Naive thymus-derived CD4-positive, alpha-beta T cell (primary cell): ENCODE results near the gene LDB2. TPM values are rescaled to one million over a fixed set of nuclear protein-coding genes. Genes with fewer than 3 reads are reported as not detected.

Experiments
- ATAC-seq: fragments of 150-1000 bp; cut with Tn5 transposase; 2 replicates; pipeline ENCODE4 v1.10.0; 2021; ENCODE audit warnings: mild to moderate bottlenecking, moderate library complexity
- CTCF ChIA-PET: fragments of 350-600 bp; sonication (Branson Sonifier 250); formaldehyde crosslinking; loops from one replicate; lab custom pipeline; 2021; ENCODE audit warnings: antibody characterized with exemption; lab: Charles Lee
- POLR2A ChIA-PET: fragments of 350-600 bp; sonication (Branson Sonifier 250); formaldehyde crosslinking; loops from one replicate; lab custom pipeline; 2021; ENCODE audit warnings: antibody characterized with exemption, inconsistent platforms; lab: Charles Lee
- DNase-seq, 9 donors: peaks; one replicate each; pipeline versions ENCODE4 v3.0.0 to v3.0.0-alpha.2; 2020 to 2022; ENCODE audit warnings: mixed read lengths in 1 of 9
- H3K27ac ChIP-seq: one replicate; pipeline ENCODE4 v1.7.0; 2013; ENCODE audit warnings: mild to moderate bottlenecking, low read depth, low read length, moderate library complexity
- H3K27me3 ChIP-seq, 2 donors: one replicate each; pipeline ENCODE4 v1.7.0; 2013; ENCODE audit warnings: low read length in 2 of 2, mild to moderate bottlenecking in 2 of 2, moderate library complexity in 2 of 2; ENCODE audit not compliant: control insufficient read depth in 2 of 2, insufficient read depth in 2 of 2
- H3K36me3 ChIP-seq, 3 experiments: 1 replicate in 2 of 3; 2 replicates in 1 of 3; pipeline ENCODE4 v1.7.0; 2013; ENCODE audit warnings: low read length in 3 of 3, mild to moderate bottlenecking in 3 of 3, moderate library complexity in 1 of 3; ENCODE audit not compliant: insufficient read depth in 3 of 3, control insufficient read depth in 2 of 3
- H3K4me1 ChIP-seq, 2 donors: one replicate each; pipeline ENCODE4 v1.7.0; 2013; ENCODE audit warnings: low read length in 2 of 2, mild to moderate bottlenecking in 2 of 2, moderate library complexity in 1 of 2; ENCODE audit not compliant: control insufficient read depth in 2 of 2, insufficient read depth in 2 of 2
- H3K4me3 ChIP-seq: 2 replicates; pipeline ENCODE4 v1.7.0; 2013; ENCODE audit warnings: mild to moderate bottlenecking, low read length
- H3K9me3 ChIP-seq, 3 experiments: 1 replicate in 2 of 3; 2 replicates in 1 of 3; pipeline ENCODE4 v1.7.0; 2013; ENCODE audit warnings: low read length in 3 of 3; ENCODE audit not compliant: control insufficient read depth in 2 of 3
- H3K27ac Mint-ChIP-seq, 9 donors: one replicate each; pipeline ENCODE4 v1.8.0; 2020 to 2022; ENCODE audit warnings: mixed read lengths in 9 of 9, mild to moderate bottlenecking in 8 of 9, moderate library complexity in 5 of 9, inconsistent platforms in 2 of 9
- H3K27me3 Mint-ChIP-seq, 5 donors: one replicate each; pipeline ENCODE4 v1.8.0; 2021 to 2022; ENCODE audit warnings: mixed read lengths in 5 of 5, mild to moderate bottlenecking in 1 of 5
- H3K36me3 Mint-ChIP-seq, 5 donors: one replicate each; pipeline ENCODE4 v1.8.0; 2020 to 2022; ENCODE audit warnings: mixed read lengths in 5 of 5, mild to moderate bottlenecking in 3 of 5, inconsistent platforms in 1 of 5
- H3K4me1 Mint-ChIP-seq, 7 donors: one replicate each; pipeline ENCODE4 v1.8.0; 2020 to 2022; ENCODE audit warnings: mixed read lengths in 7 of 7, mild to moderate bottlenecking in 3 of 7, inconsistent platforms in 1 of 7
- H3K4me3 Mint-ChIP-seq, 10 donors: one replicate each; pipeline ENCODE4 v1.8.0; 2020 to 2022; ENCODE audit warnings: mild to moderate bottlenecking in 10 of 10, mixed read lengths in 10 of 10, moderate library complexity in 6 of 10, inconsistent platforms in 2 of 10
- H3K9me3 Mint-ChIP-seq, 11 donors: one replicate each; pipeline ENCODE4 v1.8.0; 2020 to 2022; ENCODE audit warnings: mixed read lengths in 11 of 11, mild to moderate bottlenecking in 4 of 11, inconsistent platforms in 1 of 11, moderate library complexity in 1 of 11
- intact Hi-C, 2 donors: fragments of 100-400 bp; cut with micrococcal nuclease; formaldehyde crosslinking; loops; one replicate each; pipeline ENCODE4 v1.15.1; 2023
- polyA plus RNA-seq, 2 donors: library from polyadenylated mRNA; unstranded; fragments of 300-500 nt; fragmentation: Illumina TruSeq; gene quantifications; one replicate each; pipeline ENCODE4 v1.2.3, GENCODE V29; 2021
- total RNA-seq, 6 experiments: library from RNA in 5 of 6; stranded (reverse) in 5 of 6; gene quantifications; 1 replicate in 5 of 6; 2 replicates in 1 of 6; pipeline ENCODE4 v1.2.3 and lab custom pipeline; 2021 to 2026

LDB2 gene
- total and polyA plus RNA-seq, 7 experiments from 2014 or later = 0.29 to 1.5 TPM; not detected in 5

- Mint-ChIP-seq H3K36me3 (no peaks in the 10 kb centered on the region), H3K9me3 (peaks cover 0 to 3% (median 0%) of the 10 kb centered on the region in 11 donors), H3K27me3 (peaks cover 0 to 10% (median 0%) of the 10 kb centered on the region in 5 donors), H3K4me1 (no peaks in the 10 kb centered on the region), H3K4me3 (no peak overlapping the region), H3K27ac (no peak overlapping the region)
- no peaks in the 10 kb centered on the region for H3K9me3 ChIP-seq
- no peaks in the 10 kb centered on the region for H3K27me3 ChIP-seq
- H3K4me3 ChIP-seq = no peak overlapping the region
- intact Hi-C loops = no loop called here
- POLR2A ChIA-PET = no interaction called here
- no peaks in the 10 kb centered on the region for H3K36me3 ChIP-seq
- H3K27ac ChIP-seq = no peak overlapping the region
- ATAC-seq = no peak
- no peak for DNase-seq
- H3K4me1 ChIP-seq = no peaks in the 10 kb centered on the region
- CTCF ChIA-PET = no interaction called here
These were observed 300.4 kb downstream of the LDB2 start for GRCh38 chr4:16597845-16598596.

DNA sequence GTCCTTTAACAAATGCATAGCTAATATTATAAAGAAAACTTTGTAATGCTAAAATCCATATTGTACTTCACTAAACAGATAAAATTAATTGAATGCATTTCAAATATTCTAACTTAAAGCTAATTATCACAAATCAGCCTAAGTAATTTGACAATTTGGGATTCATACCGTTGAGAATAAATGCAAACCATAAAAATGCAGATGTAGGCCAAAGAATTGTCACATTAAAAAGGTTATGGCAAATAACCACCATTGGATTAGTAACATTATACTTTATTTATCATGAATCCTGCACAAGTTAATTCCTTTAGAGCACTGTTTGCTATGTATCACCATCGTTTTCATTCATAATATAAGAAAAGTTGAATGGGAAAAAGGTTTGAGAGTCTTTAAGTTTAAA is 301.0 kb downstream of the LDB2 start:
- POLR2A ChIA-PET = no interaction called here
- no peaks in the 10 kb centered on the region for H3K36me3 Mint-ChIP-seq
- H3K27me3 ChIP-seq = no peaks in the 10 kb centered on the region
- ATAC-seq (no peak), DNase-seq (no peak)
- no peak overlapping the region for H3K4me3 ChIP-seq
- intact Hi-C loops = no loop called here
- no peak overlapping the region for H3K27ac ChIP-seq
- peaks cover 0 to 3% (median 0%) of the 10 kb centered on the region in 11 donors for H3K9me3 Mint-ChIP-seq
- no peak overlapping the region for H3K4me3 Mint-ChIP-seq
- H3K27me3 Mint-ChIP-seq = peaks cover 0 to 4% (median 0%) of the 10 kb centered on the region in 5 donors
- no peaks in the 10 kb centered on the region for H3K9me3 ChIP-seq
- no peak overlapping the region for H3K27ac Mint-ChIP-seq
- H3K36me3 ChIP-seq = no peaks in the 10 kb centered on the region
- H3K4me1 Mint-ChIP-seq = no peaks in the 10 kb centered on the region
- H3K4me1 ChIP-seq = no peaks in the 10 kb centered on the region
- CTCF ChIA-PET = no interaction called here

GRCh38 chr4:16596267-16596666 is 302.2 kb downstream of the LDB2 start:
- no peak for ATAC-seq
- POLR2A ChIA-PET = no interaction called here
- Histone ChIP-seq H3K4me3 (no peak overlapping the region), H3K27ac (no peak overlapping the region), H3K36me3 (no peaks in the 10 kb centered on the region), H3K4me1 (no peaks in the 10 kb centered on the region), H3K9me3 (no peaks in the 10 kb centered on the region), H3K27me3 (no peaks in the 10 kb centered on the region)
- H3K27ac Mint-ChIP-seq = no peak overlapping the region
- peaks cover 0 to 1% (median 0%) of the 10 kb centered on the region in 11 donors for H3K9me3 Mint-ChIP-seq
- H3K36me3 Mint-ChIP-seq = no peaks in the 10 kb centered on the region
- H3K27me3 Mint-ChIP-seq = peaks cover 0 to 5% (median 0%) of the 10 kb centered on the region in 5 donors
- H3K4me3 Mint-ChIP-seq = no peak overlapping the region
- intact Hi-C loops = no loop called here
- DNase-seq = no peak
- H3K4me1 Mint-ChIP-seq = no peaks in the 10 kb centered on the region
- CTCF ChIA-PET = no interaction called here

DNA sequence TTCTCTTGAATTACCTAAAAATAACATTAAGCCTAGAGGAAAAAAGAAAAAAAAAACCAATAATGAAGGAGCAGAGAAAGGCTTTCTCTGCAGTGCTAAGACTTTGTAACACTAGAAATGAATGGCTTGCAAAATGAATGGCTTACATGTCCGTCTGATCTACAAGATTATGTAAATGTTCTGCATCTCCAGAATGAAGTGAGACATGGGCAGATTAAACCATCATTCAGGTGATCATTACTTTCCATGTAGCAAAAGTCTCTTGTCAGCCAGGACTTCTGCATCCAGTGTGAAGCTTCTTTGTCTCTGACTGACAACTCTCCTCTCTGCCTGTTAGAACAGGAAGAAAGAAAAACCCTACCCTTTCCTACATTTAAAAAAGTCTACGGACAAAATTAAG is 304.3 kb downstream of the LDB2 start:
- no peak overlapping the region for H3K27ac ChIP-seq
- H3K4me1 ChIP-seq = no peaks in the 10 kb centered on the region
- H3K27me3 Mint-ChIP-seq = peaks cover 0 to 5% (median 0%) of the 10 kb centered on the region in 5 donors
- peaks cover 0 to 1% (median 0%) of the 10 kb centered on the region in 11 donors for H3K9me3 Mint-ChIP-seq
- ChIA-PET CTCF (no interaction called here), POLR2A (no interaction called here)
- H3K27me3 ChIP-seq = no peaks in the 10 kb centered on the region
- H3K27ac Mint-ChIP-seq = no peak overlapping the region
- no peaks in the 10 kb centered on the region for H3K36me3 ChIP-seq
- H3K4me3 Mint-ChIP-seq = no peak overlapping the region
- DNase-seq (no peak), ATAC-seq (no peak)
- no peaks in the 10 kb centered on the region for H3K36me3 Mint-ChIP-seq
- H3K9me3 ChIP-seq = no peaks in the 10 kb centered on the region
- intact Hi-C loops = no loop called here
- H3K4me1 Mint-ChIP-seq = no peaks in the 10 kb centered on the region
- no peak overlapping the region for H3K4me3 ChIP-seq

GRCh38 chr4:16593386-16593785 is 305.1 kb downstream of the LDB2 start:
- no peak overlapping the region for H3K27ac Mint-ChIP-seq
- CTCF ChIA-PET = no interaction called here
- Histone ChIP-seq H3K36me3 (no peaks in the 10 kb centered on the region), H3K27me3 (no peaks in the 10 kb centered on the region), H3K9me3 (no peaks in the 10 kb centered on the region), H3K27ac (no peak overlapping the region), H3K4me1 (no peaks in the 10 kb centered on the region), H3K4me3 (no peak overlapping the region)
- H3K27me3 Mint-ChIP-seq = peaks cover 0 to 5% (median 0%) of the 10 kb centered on the region in 5 donors
- POLR2A ChIA-PET = no interaction called here
- no peak overlapping the region for H3K4me3 Mint-ChIP-seq
- no peak for ATAC-seq
- H3K9me3 Mint-ChIP-seq = peaks cover 0 to 1% (median 0%) of the 10 kb centered on the region in 11 donors
- no peak for DNase-seq
- no peaks in the 10 kb centered on the region for H3K36me3 Mint-ChIP-seq
- no peaks in the 10 kb centered on the region for H3K4me1 Mint-ChIP-seq
- intact Hi-C loops = no loop called here

GRCh38 chr4:16591272-16591826 is 307.1 kb downstream of the LDB2 start:
- Histone ChIP-seq H3K27ac (no peak overlapping the region), H3K4me1 (no peaks in the 10 kb centered on the region), H3K4me3 (no peak overlapping the region), H3K9me3 (no peaks in the 10 kb centered on the region), H3K36me3 (no peaks in the 10 kb centered on the region), H3K27me3 (no peaks in the 10 kb centered on the region)
- Mint-ChIP-seq H3K9me3 (peaks cover 0 to 2% (median 0%) of the 10 kb centered on the region in 11 donors), H3K27me3 (peaks cover 0 to 5% (median 0%) of the 10 kb centered on the region in 5 donors), H3K27ac (no peak overlapping the region), H3K36me3 (no peaks in the 10 kb centered on the region), H3K4me3 (no peak overlapping the region), H3K4me1 (no peaks in the 10 kb centered on the region)
- DNase-seq (no peak), ATAC-seq (no peak)
- ChIA-PET POLR2A (no interaction called here), CTCF (no interaction called here)
- intact Hi-C loops = no loop called here

DNA sequence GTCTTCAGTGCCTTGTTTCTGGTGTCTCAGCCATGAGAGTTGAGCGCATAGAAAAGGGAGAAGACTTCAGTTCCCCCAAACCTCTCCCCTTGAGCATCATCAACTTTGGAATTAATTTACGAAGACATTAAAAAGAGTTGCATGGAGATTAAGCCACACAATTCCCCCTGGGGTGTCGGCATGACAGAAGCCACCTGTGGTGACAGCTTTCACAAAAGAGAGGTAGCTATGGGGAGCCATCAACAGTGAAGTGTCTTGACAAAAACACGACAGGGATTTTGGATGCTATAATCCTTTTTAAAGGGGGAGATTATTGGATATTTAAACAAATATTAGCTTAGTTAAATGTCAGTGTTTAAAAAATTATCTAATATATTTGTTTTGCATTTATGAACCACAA is 307.6 kb downstream of the LDB2 start:
- POLR2A ChIA-PET = no interaction called here
- no peaks in the 10 kb centered on the region for H3K36me3 Mint-ChIP-seq
- ATAC-seq (no peak), DNase-seq (no peak)
- H3K27ac ChIP-seq = no peak overlapping the region
- H3K27me3 Mint-ChIP-seq = peaks cover 0 to 5% (median 0%) of the 10 kb centered on the region in 5 donors
- H3K27me3 ChIP-seq = no peaks in the 10 kb centered on the region
- H3K27ac Mint-ChIP-seq = no peak overlapping the region
- no peak overlapping the region for H3K4me3 ChIP-seq
- no peak overlapping the region for H3K4me3 Mint-ChIP-seq
- H3K4me1 Mint-ChIP-seq = no peaks in the 10 kb centered on the region
- peaks cover 0 to 2% (median 0%) of the 10 kb centered on the region in 11 donors for H3K9me3 Mint-ChIP-seq
- H3K4me1 ChIP-seq = no peaks in the 10 kb centered on the region
- intact Hi-C loops = no loop called here
- H3K36me3 ChIP-seq = no peaks in the 10 kb centered on the region
- CTCF ChIA-PET = no interaction called here
- H3K9me3 ChIP-seq = no peaks in the 10 kb centered on the region
